HepG2 (cell line): ENCODE results near the gene VPS37D. TPM values are rescaled to one million over a fixed set of nuclear protein-coding genes. Genes with fewer than 3 reads are reported as not detected.

Experiments
- ATM ChIP-seq: fragments of 450-650 bp; IDR thresholded peaks from 2 replicates; pipeline ENCODE4 v1.7.1; 2017; ENCODE audit warnings: mild to moderate bottlenecking, borderline replicate concordance
- CTCF ChIP-seq: sonication (generic); formaldehyde crosslinking; IDR thresholded peaks from 2 replicates; pipeline ENCODE4 v1.5.0; 2020; ENCODE audit warnings: mild to moderate bottlenecking, missing genetic modification reagents, moderate library complexity
- FOXA1 ChIP-seq, 2 experiments: fragments of 450-650 bp in 1 of 2; sonication (generic) in 1 of 2; formaldehyde crosslinking in 1 of 2; IDR thresholded peaks; 2 replicates each; pipeline versions ENCODE4 v1.4.0 to v1.6.1; 2016 to 2020; ENCODE audit warnings: missing genetic modification reagents in 1 of 2
- IRF1 ChIP-seq: sonication (generic); formaldehyde crosslinking; IDR thresholded peaks from 2 replicates; pipeline ENCODE4 v1.4.0; 2020; ENCODE audit warnings: low read depth, mild to moderate bottlenecking, missing genetic modification reagents
- ISX ChIP-seq: sonication (generic); formaldehyde crosslinking; conservative IDR thresholded peaks from 2 replicates; pipeline ENCODE4 v1.5.0; 2020; ENCODE audit warnings: missing genetic modification reagents
- JARID2 ChIP-seq: sonication (generic); formaldehyde crosslinking; IDR thresholded peaks from 2 replicates; pipeline ENCODE4 v1.8.1; 2023; ENCODE audit warnings: missing genetic modification reagents, inconsistent platforms; ENCODE audit not compliant: insufficient replicate concordance
- KMT2B ChIP-seq: IDR thresholded peaks from 2 replicates; pipeline ENCODE4 v1.6.1; 2016; ENCODE audit warnings: missing genetic modification reagents, missing compliant biosample characterization
- NR0B2 ChIP-seq: sonication (generic); formaldehyde crosslinking; IDR thresholded peaks from 2 replicates; pipeline ENCODE4 v1.4.0; 2020; ENCODE audit warnings: mild to moderate bottlenecking, missing genetic modification reagents
- PBX2 ChIP-seq: IDR thresholded peaks from 2 replicates; pipeline ENCODE4 v1.6.1; 2016; ENCODE audit warnings: control low read depth
- PCBP1 ChIP-seq: fragments of 200-400 bp; formaldehyde crosslinking; IDR thresholded peaks from 2 replicates; pipeline ENCODE4 v1.6.1; 2017; ENCODE audit warnings: mild to moderate bottlenecking, low read depth, low read length, borderline replicate concordance
- SMAD3 ChIP-seq: sonication (generic); formaldehyde crosslinking; IDR thresholded peaks from 2 replicates; pipeline ENCODE4 v1.4.0; 2020; ENCODE audit warnings: missing genetic modification reagents
- SMARCE1 ChIP-seq: fragments of 450-650 bp; IDR thresholded peaks from 2 replicates; pipeline ENCODE4 v1.6.1; 2017; ENCODE audit warnings: borderline replicate concordance
- TRAFD1 ChIP-seq: sonication (generic); formaldehyde crosslinking; IDR thresholded peaks from 2 replicates; pipeline ENCODE4 v1.5.1; 2020; ENCODE audit warnings: missing genetic modification reagents, mild to moderate bottlenecking, borderline replicate concordance
- ZBTB37 ChIP-seq: sonication (generic); formaldehyde crosslinking; IDR thresholded peaks from 2 replicates; pipeline ENCODE4 v1.4.0; 2020; ENCODE audit warnings: mild to moderate bottlenecking, missing genetic modification reagents
- ZBTB38 ChIP-seq: sonication (generic); formaldehyde crosslinking; IDR thresholded peaks from 2 replicates; pipeline ENCODE4 v1.5.1; 2020; ENCODE audit warnings: mild to moderate bottlenecking, missing genetic modification reagents
- ZBTB7B ChIP-seq: sonication (generic); formaldehyde crosslinking; IDR thresholded peaks from 2 replicates; pipeline ENCODE4 v1.4.0; 2020; ENCODE audit warnings: missing genetic modification reagents
- ZNF292 ChIP-seq: sonication (generic); formaldehyde crosslinking; IDR thresholded peaks from 2 replicates; pipeline ENCODE4 v1.8.1; 2022; ENCODE audit warnings: mild to moderate bottlenecking, low read depth, missing genetic modification reagents, borderline replicate concordance
- ZNF549 ChIP-seq: sonication (generic); formaldehyde crosslinking; IDR thresholded peaks from 2 replicates; pipeline ENCODE4 v1.5.0; 2020; ENCODE audit warnings: missing genetic modification reagents
- ZNF563 ChIP-seq: sonication (generic); formaldehyde crosslinking; IDR thresholded peaks from 2 replicates; pipeline ENCODE4 v1.8.0; 2022; ENCODE audit warnings: mild to moderate bottlenecking, moderate library complexity, missing genetic modification reagents
- ZNF616 ChIP-seq: sonication (generic); formaldehyde crosslinking; IDR thresholded peaks from 2 replicates; pipeline ENCODE4 v1.5.0; 2020; ENCODE audit warnings: low read depth, mild to moderate bottlenecking, missing genetic modification reagents
- ZNF678 ChIP-seq: sonication (generic); formaldehyde crosslinking; IDR thresholded peaks from 2 replicates; pipeline ENCODE4 v1.4.0; 2020; ENCODE audit warnings: mild to moderate bottlenecking, missing genetic modification reagents
- ZNF772 ChIP-seq: sonication (generic); formaldehyde crosslinking; IDR thresholded peaks from 2 replicates; pipeline ENCODE4 v1.5.0; 2020; ENCODE audit warnings: mild to moderate bottlenecking, missing genetic modification reagents
- polyA plus RNA-seq, 8 experiments: library from polyadenylated mRNA; depleted of rRNA in 3 of 8; stranded (reverse) in 7 of 8; unstranded in 1 of 8; fragments of >200 nt; fragmentation: Illumina TruSeq in 4 of 8; extraction: Trizol in 4 of 8; gene quantifications; 2 replicates each; pipeline versions ENCODE4 v1.2.1 to v1.2.3, GENCODE V29; 2011 to 2016; ENCODE audit warnings: low read depth in 4 of 8, missing spikeins in 1 of 8, mixed read lengths in 1 of 8; ENCODE audit not compliant: insufficient read depth in 1 of 8
- total RNA-seq, 5 experiments: library from RNA; depleted of rRNA; stranded (reverse); fragments of >200 nt; fragmentation: Illumina TruSeq; extraction: Trizol; gene quantifications; 2 replicates each; pipeline ENCODE4 v1.2.3, GENCODE V29; 2016; ENCODE audit warnings: low read depth in 1 of 5

The VPS37D gene
- total and polyA plus RNA-seq, 2 of the 13 experiments (the other 11 are each of a cell fraction or from before 2014, with no cell fraction given): 3.8 to 6.3 TPM

GRCh38 chr7:73683056-73683787 lies 15.6 kb downstream of the VPS37D start, which contains the start of the genes BUD23 and DNAJC30 (continued):
- TF ChIP-seq ATM (no peak), ZNF772 (CRISPR knock-in tag) (peak; percentile 79; the same call in 1 of the 2 replicates), ZBTB37 (CRISPR knock-in tag) (no peak), ZNF616 (CRISPR knock-in tag) (no peak), KMT2B (CRISPR knock-in tag) (peak; percentile 75; the same call in 1 of the 2 replicates), ZNF292 (CRISPR knock-in tag) (no peak), NR0B2 (no peak; the same call in 1 of the 2 replicates), TRAFD1 (CRISPR knock-in tag) (no peak), PBX2 (CRISPR knock-in tag) (no peak), ZNF549 (no peak), PCBP1 (0 out of 2 replicates have a peak, but pooled peaks have one; percentile 19), SMARCE1 (no peak), CTCF (CRISPR knock-in tag) (no peak), ZBTB38 (CRISPR knock-in tag) (peak; percentile 68; the same call in 1 of the 2 replicates), ISX (0 out of 2 replicates have a peak, but pooled peaks have one; percentile 59), ZNF563 (0 out of 2 replicates have a peak, but pooled peaks have one; percentile 19), IRF1 (CRISPR knock-in tag) (no peak), ZBTB7B (CRISPR knock-in tag) (0 out of 2 replicates have a peak, but pooled peaks have one; percentile 43), JARID2 (CRISPR knock-in tag) (no peak), SMAD3 (no peak; the same call in 1 of the 2 replicates), ZNF678 (no peak), FOXA1 (IDR thresholded peaks at IDR 0.05) (no peak), FOXA1 (CRISPR knock-in tag; IDR thresholded peaks at IDR 0.05) (no peak)
